HCT116 (cell line): ENCODE results near the gene RAD51AP1. TPM values are rescaled to one million over a fixed set of nuclear protein-coding genes. Genes with fewer than 3 reads are reported as not detected.

Source experiments
- ATAC-seq: fragments of 200-7000 bp; cut with Tn5 transposase; 2 replicates; pipeline ENCODE4 v1.9.1; 2020; ENCODE audit warnings: mild to moderate bottlenecking, moderate library complexity
- BruUV-seq: library from RNA; stranded (reverse); fragments of 400-500 nt; replicated peaks from 2 replicates; lab custom pipeline; 2021; lab: Mats Ljungman, UMichigan
- CTCF ChIA-PET: fragments of 300-600 bp; sonication (Branson Sonifier 250); formaldehyde crosslinking; loops from one replicate; lab custom pipeline; 2021; ENCODE audit warnings: antibody characterized with exemption; lab: Charles Lee
- POLR2A ChIA-PET: fragments of 300-600, 350-600 bp; sonication (Branson Sonifier 250); formaldehyde crosslinking; loops from one replicate; lab custom pipeline; 2021; ENCODE audit warnings: antibody characterized with exemption; lab: Charles Lee
- RAD21 ChIA-PET, 2 experiments: fragments of 300-600 bp; sonication (Branson Sonifier 250); formaldehyde crosslinking; loops; one replicate each; lab custom pipeline; 2023; ENCODE audit warnings: low total read pairs in 2 of 2; ENCODE audit not compliant: uncharacterized antibody in 2 of 2, unreplicated experiment in 2 of 2, low non-redundant PET in 1 of 2; lab: Charles Lee
- DNase-seq: peaks from one replicate; pipeline ENCODE4 v3.0.0-alpha.2; 2010; ENCODE audit warnings: low read depth, low spot score
- H2AFZ ChIP-seq: fragments of 200-600 bp; shearing (Covaris generic), sonication (generic); 2 replicates; pipeline ENCODE4 v1.6.1; 2017; ENCODE audit warnings: low read depth, mixed run types, mixed read lengths, antibody characterized with exemption, low read length; ENCODE audit not compliant: poor library complexity, severe bottlenecking
- H3K27ac ChIP-seq: 2 replicates; pipeline ENCODE4 v1.5.1; 2012; ENCODE audit warnings: low read depth, low read length
- H3K27me3 ChIP-seq: fragments of 200-600 bp; sonication (generic); 2 replicates; pipeline ENCODE4 v1.6.1; 2016; ENCODE audit warnings: mixed run types, low read length, mixed read lengths; ENCODE audit not compliant: insufficient read depth
- H3K36me3 ChIP-seq, 2 experiments: fragments of 200-500 bp in 1 of 2; fragments of 200-600 bp in 1 of 2; sonication (Bioruptor generic) in 1 of 2; sonication (generic) in 1 of 2; 2 replicates each; pipeline versions ENCODE4 v1.5.1 to v1.6.1; 2014 to 2016; ENCODE audit warnings: low read length in 2 of 2, inconsistent platforms in 1 of 2, mixed read lengths in 1 of 2, mixed run types in 1 of 2; ENCODE audit not compliant: insufficient read depth in 2 of 2, control insufficient read depth in 1 of 2
- H3K4me1 ChIP-seq, 2 experiments: fragments of 200-600 bp in 1 of 2; sonication (generic) in 1 of 2; 2 replicates each; pipeline versions ENCODE4 v1.5.1 to v1.6.1; 2012 to 2017; ENCODE audit warnings: low read length in 2 of 2, inconsistent platforms in 1 of 2, mild to moderate bottlenecking in 1 of 2, mixed read lengths in 1 of 2, mixed run types in 1 of 2, moderate library complexity in 1 of 2; ENCODE audit not compliant: insufficient read depth in 2 of 2, control insufficient read depth in 1 of 2
- H3K4me2 ChIP-seq: fragments of 200-600 bp; sonication (generic); 2 replicates; pipeline ENCODE4 v1.6.1; 2017; ENCODE audit warnings: mixed run types, low read length, mixed read lengths
- H3K4me3 ChIP-seq, 2 experiments: fragments of 200-600 bp in 1 of 2; sonication (generic) in 1 of 2; replicated peaks in 1 of 2; 2 replicates each; pipeline ENCODE4 v1.5.1; 2011 to 2016; ENCODE audit warnings: low read length in 2 of 2, control low read depth in 1 of 2, low read depth in 1 of 2, mild to moderate bottlenecking in 1 of 2, mixed read lengths in 1 of 2, mixed run types in 1 of 2
- H3K79me2 ChIP-seq: fragments of 200-600 bp; sonication (generic); 2 replicates; pipeline ENCODE4 v1.6.1; 2017; ENCODE audit warnings: mild to moderate bottlenecking, mixed run types, low read length, moderate library complexity, mixed read lengths; ENCODE audit not compliant: insufficient read depth
- H3K9ac ChIP-seq: fragments of 200-600 bp; sonication (generic); 2 replicates; pipeline ENCODE4 v1.6.1; 2016; ENCODE audit warnings: low read length, mixed read lengths
- H3K9me2 ChIP-seq: fragments of 200-600 bp; sonication (generic), shearing (Covaris generic); 2 replicates; pipeline ENCODE4 v1.6.1; 2017; ENCODE audit warnings: mixed run types, mild to moderate bottlenecking, moderate library complexity; ENCODE audit not compliant: insufficient read depth
- H3K9me3 ChIP-seq, 2 experiments: fragments of 200-500 bp in 1 of 2; fragments of 200-600 bp in 1 of 2; sonication (Bioruptor generic) in 1 of 2; sonication (generic) in 1 of 2; 2 replicates each; pipeline ENCODE4 v1.6.1; 2014 to 2017; ENCODE audit warnings: low read length in 2 of 2, mixed read lengths in 2 of 2, inconsistent platforms in 1 of 2, low read depth in 1 of 2, mild to moderate bottlenecking in 1 of 2, mixed run types in 1 of 2, moderate library complexity in 1 of 2; ENCODE audit not compliant: control insufficient read depth in 1 of 2, insufficient read depth in 1 of 2
- H4K20me1 ChIP-seq: fragments of 200-600 bp; sonication (generic), shearing (Covaris generic); 2 replicates; pipeline ENCODE4 v1.6.1; 2017; ENCODE audit warnings: mixed run types, mild to moderate bottlenecking, moderate library complexity; ENCODE audit not compliant: insufficient read depth
- CBX3 ChIP-seq: IDR thresholded peaks from 2 replicates; pipeline ENCODE4 v1.6.1; 2012; ENCODE audit warnings: low read depth
- CEBPB ChIP-seq: IDR thresholded peaks from 2 replicates; pipeline ENCODE4 v1.6.1; 2012; ENCODE audit warnings: low read depth
- CTCF ChIP-seq, 3 experiments: fragments of 200-600 bp in 1 of 3; sonication (generic) in 1 of 3; IDR thresholded peaks in 2 of 3; conservative IDR thresholded peaks in 1 of 3; 2 replicates each; pipeline ENCODE4 v1.5.1; 2012 to 2017; ENCODE audit warnings: low read depth in 2 of 3, low read length in 2 of 3, antibody characterized with exemption in 1 of 3, borderline replicate concordance in 1 of 3, control low read depth in 1 of 3, mild to moderate bottlenecking in 1 of 3, mixed read lengths in 1 of 3, mixed run types in 1 of 3, moderate library complexity in 1 of 3; ENCODE audit not compliant: insufficient read depth in 1 of 3
- FOSL1 ChIP-seq: IDR thresholded peaks from 2 replicates; pipeline ENCODE4 v1.6.1; 2012; ENCODE audit warnings: low read depth
- MAX ChIP-seq: IDR thresholded peaks from 2 replicates; pipeline ENCODE4 v1.6.1; 2012
- POLR2A ChIP-seq: IDR thresholded peaks from 2 replicates; pipeline ENCODE4 v1.7.0; 2011; ENCODE audit warnings: borderline replicate concordance; ENCODE audit not compliant: insufficient read depth, insufficient read length; ENCODE audit errors: extremely low read depth
- POLR2AphosphoS5 ChIP-seq: IDR thresholded peaks from 2 replicates; pipeline ENCODE4 v1.6.1; 2011; ENCODE audit warnings: mild to moderate bottlenecking, low read depth, low read length, moderate library complexity
- RAD21 ChIP-seq: IDR thresholded peaks from 2 replicates; pipeline ENCODE4 v1.6.1; 2012; ENCODE audit warnings: low read depth, mild to moderate bottlenecking
- SIN3A ChIP-seq: IDR thresholded peaks from 2 replicates; pipeline ENCODE4 v1.6.1; 2012; ENCODE audit warnings: low read depth
- SRF ChIP-seq: IDR thresholded peaks from 2 replicates; pipeline ENCODE4 v1.6.1; 2012; ENCODE audit warnings: low read depth
- TCF7L2 ChIP-seq: IDR thresholded peaks from 2 replicates; pipeline ENCODE4 v1.7.0; 2011; ENCODE audit warnings: borderline replicate concordance, inconsistent platforms; ENCODE audit not compliant: insufficient read depth, insufficient read length; ENCODE audit errors: extremely low read depth
- YY1 ChIP-seq: IDR thresholded peaks from 2 replicates; pipeline ENCODE4 v1.6.1; 2011; ENCODE audit warnings: low read length, low read depth, moderate library complexity, mild to moderate bottlenecking; ENCODE audit not compliant: insufficient replicate concordance; ENCODE audit errors: extremely low read depth
- ZFX ChIP-seq: fragments of 450-650 bp; IDR thresholded peaks from 2 replicates; pipeline ENCODE4 v1.6.1; 2017
- intact Hi-C: fragments of 100-400 bp; cut with micrococcal nuclease; formaldehyde crosslinking; loops from 2 replicates; pipeline ENCODE4 v1.10.0; 2022
- total RNA-seq: library from RNA; stranded (reverse); gene quantifications from one replicate; pipeline ENCODE4 v1.2.1, GENCODE V29; 2021; ENCODE audit not compliant: unreplicated experiment
- TF ChIP-seq, protein P1 (sequence below): IDR thresholded peaks from 2 replicates; pipeline ENCODE4 v1.6.1; 2012; ENCODE audit warnings: low read depth
- TF ChIP-seq, protein P2 (sequence below): IDR thresholded peaks from 2 replicates; pipeline ENCODE4 v1.6.1; 2012

Gene RAD51AP1
- total RNA-seq, 1 experiment from 2014 or later: 28.2 TPM

- BruUV-seq: no TSS peak
- no peak for ATAC-seq
- Histone ChIP-seq H3K9me3 (no peaks in the 10 kb centered on the region), H3K4me2 (no peak overlapping the region), H3K36me3 (peaks cover 10 to 20% of the 10 kb centered on the region in 2 experiments), H3K27ac (no peak overlapping the region), H4K20me1 (no peaks in the 10 kb centered on the region), H3K79me2 (peaks cover 10% of the 10 kb centered on the region), H2AFZ (no peak overlapping the region), H3K27me3 (no peaks in the 10 kb centered on the region), H3K4me1 (no peaks in the 10 kb centered on the region), H3K9me2 (no peaks in the 10 kb centered on the region), H3K9ac (no peak overlapping the region), H3K4me3 (no peak overlapping the region)
- no peak for DNase-seq
- ChIA-PET POLR2A (no interaction called here), CTCF (no interaction called here), RAD21 (no interaction called here)
- intact Hi-C loops: no loop called here
- TF ChIP-seq, protein P1, sequence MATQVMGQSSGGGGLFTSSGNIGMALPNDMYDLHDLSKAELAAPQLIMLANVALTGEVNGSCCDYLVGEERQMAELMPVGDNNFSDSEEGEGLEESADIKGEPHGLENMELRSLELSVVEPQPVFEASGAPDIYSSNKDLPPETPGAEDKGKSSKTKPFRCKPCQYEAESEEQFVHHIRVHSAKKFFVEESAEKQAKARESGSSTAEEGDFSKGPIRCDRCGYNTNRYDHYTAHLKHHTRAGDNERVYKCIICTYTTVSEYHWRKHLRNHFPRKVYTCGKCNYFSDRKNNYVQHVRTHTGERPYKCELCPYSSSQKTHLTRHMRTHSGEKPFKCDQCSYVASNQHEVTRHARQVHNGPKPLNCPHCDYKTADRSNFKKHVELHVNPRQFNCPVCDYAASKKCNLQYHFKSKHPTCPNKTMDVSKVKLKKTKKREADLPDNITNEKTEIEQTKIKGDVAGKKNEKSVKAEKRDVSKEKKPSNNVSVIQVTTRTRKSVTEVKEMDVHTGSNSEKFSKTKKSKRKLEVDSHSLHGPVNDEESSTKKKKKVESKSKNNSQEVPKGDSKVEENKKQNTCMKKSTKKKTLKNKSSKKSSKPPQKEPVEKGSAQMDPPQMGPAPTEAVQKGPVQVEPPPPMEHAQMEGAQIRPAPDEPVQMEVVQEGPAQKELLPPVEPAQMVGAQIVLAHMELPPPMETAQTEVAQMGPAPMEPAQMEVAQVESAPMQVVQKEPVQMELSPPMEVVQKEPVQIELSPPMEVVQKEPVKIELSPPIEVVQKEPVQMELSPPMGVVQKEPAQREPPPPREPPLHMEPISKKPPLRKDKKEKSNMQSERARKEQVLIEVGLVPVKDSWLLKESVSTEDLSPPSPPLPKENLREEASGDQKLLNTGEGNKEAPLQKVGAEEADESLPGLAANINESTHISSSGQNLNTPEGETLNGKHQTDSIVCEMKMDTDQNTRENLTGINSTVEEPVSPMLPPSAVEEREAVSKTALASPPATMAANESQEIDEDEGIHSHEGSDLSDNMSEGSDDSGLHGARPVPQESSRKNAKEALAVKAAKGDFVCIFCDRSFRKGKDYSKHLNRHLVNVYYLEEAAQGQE: no peak
- TF ChIP-seq POLR2AphosphoS5: no peak
- TF ChIP-seq RAD21: no peak
- no peak for TF ChIP-seq CBX3
- TF ChIP-seq FOSL1: no peak
- TF ChIP-seq SRF: no peak
- TF ChIP-seq ZFX: no peak
- no peak for TF ChIP-seq TCF7L2
- TF ChIP-seq, protein P2, sequence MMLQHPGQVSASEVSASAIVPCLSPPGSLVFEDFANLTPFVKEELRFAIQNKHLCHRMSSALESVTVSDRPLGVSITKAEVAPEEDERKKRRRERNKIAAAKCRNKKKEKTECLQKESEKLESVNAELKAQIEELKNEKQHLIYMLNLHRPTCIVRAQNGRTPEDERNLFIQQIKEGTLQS: no peak
- no peak for TF ChIP-seq SIN3A
- no peak for TF ChIP-seq YY1
- no peak for TF ChIP-seq CTCF (IDR thresholded peaks at IDR 0.05 in 2 of 3, conservative IDR thresholded peaks at IDR 0.05 in 1 of 3; ENCODE audit: borderline replicate concordance in 1 of 3, insufficient read depth in 1 of 3, low read depth in 2 of 3, low read length in 2 of 3)
- no peak for TF ChIP-seq MAX
- no peak for TF ChIP-seq CEBPB
- TF ChIP-seq POLR2A: no peak
Measured at GRCh38 chr12:4556735-4557530, 18.2 kb downstream of the RAD51AP1 start.
